Stomach smooth muscle (tissue), 2 donors: Measurements from ENCODE around the gene PRKG1.

Experiments
- H3K27ac ChIP-seq: one replicate; pipeline ENCODE4 v1.7.0; 2013; ENCODE audit warnings: mild to moderate bottlenecking, low read length, inconsistent platforms
- H3K27me3 ChIP-seq, 2 donors: one replicate each; pipeline ENCODE4 v1.7.0; 2013; ENCODE audit warnings: low read length in 2 of 2; ENCODE audit not compliant: insufficient read depth in 2 of 2, control insufficient read depth in 1 of 2
- H3K36me3 ChIP-seq, 2 donors: one replicate each; pipeline ENCODE4 v1.7.0; 2013; ENCODE audit warnings: low read length in 2 of 2; ENCODE audit not compliant: control insufficient read depth in 2 of 2, insufficient read depth in 2 of 2
- H3K4me1 ChIP-seq: one replicate; pipeline ENCODE4 v1.7.0; 2013; ENCODE audit warnings: low read length; ENCODE audit not compliant: control insufficient read depth, insufficient read depth
- H3K4me3 ChIP-seq, 2 donors: one replicate each; pipeline ENCODE4 v1.7.0; 2013; ENCODE audit warnings: low read length in 2 of 2
- H3K9ac ChIP-seq, 2 donors: one replicate each; pipeline ENCODE4 v1.7.0; 2013; ENCODE audit warnings: low read length in 2 of 2, mild to moderate bottlenecking in 1 of 2
- H3K9me3 ChIP-seq, 2 donors: one replicate each; pipeline ENCODE4 v1.7.0; 2013; ENCODE audit warnings: low read length in 2 of 2; ENCODE audit not compliant: control insufficient read depth in 2 of 2
- donor health status: healthy.
- donor health status: Pancreatic carcinoma.

The PRKG1 gene

DNA sequence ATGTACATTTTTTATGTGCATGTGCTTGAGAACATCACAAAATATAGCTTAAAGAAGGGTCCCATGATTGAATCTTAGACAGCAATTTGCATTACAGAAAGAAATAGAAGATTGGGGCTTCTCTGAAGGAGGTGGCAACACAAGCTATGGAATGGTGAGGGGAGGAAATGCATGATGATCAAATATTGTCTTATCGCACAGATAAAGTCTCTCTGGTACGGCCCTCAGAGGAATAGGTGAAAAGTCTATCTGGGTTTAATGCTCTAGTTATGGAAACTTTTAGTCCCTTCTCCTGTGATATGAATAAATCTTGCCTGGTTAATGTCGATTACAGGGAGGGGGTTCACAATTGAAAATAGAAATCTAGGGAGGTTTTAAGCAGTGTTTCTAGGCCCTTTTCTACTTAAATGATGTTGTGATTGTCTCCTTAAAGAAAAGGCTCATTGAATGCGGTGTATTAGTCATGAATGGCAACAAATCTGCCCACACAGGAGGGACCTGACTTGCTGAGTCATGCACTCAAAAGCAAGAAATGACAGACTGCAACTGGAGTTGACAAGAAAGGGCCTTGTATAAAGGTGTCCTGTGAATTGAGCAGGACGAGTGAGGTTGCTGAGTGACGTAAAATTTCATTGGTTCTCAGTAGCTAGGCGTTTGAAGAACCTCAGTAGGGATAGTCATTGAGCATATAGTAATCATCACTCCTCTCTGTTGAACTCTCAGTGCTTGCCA, 758.5 kb downstream of the PRKG1 start:
- Histone ChIP-seq H3K4me1 (no peaks in the 10 kb centered on the region), H3K9ac (no peak overlapping the region), H3K36me3 (no peaks in the 10 kb centered on the region), H3K9me3 (peaks cover 0 to 5% of the 10 kb centered on the region in 2 donors), H3K27me3 (no peaks in the 10 kb centered on the region), H3K27ac (no peak overlapping the region), H3K4me3 (no peak overlapping the region)

DNA sequence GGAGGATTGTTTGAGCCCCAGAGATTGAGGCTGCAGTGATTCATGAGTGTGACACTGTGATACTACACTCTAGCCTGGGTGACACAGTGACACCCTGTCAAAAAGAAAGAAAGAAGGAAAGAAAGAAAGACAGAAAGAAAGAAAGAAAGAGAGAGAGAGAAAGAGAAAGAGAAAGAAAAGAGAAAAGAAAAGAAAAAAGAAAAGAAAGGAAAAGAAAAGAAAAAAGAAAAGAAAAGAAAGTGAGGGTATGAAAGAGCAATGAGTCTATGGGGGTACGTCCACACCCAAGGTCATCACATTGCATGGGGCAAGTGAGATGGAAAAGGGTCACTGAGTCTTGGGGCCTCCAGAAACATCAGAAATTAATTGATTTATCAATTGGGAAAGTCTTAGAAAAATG, 760.3 kb downstream of the PRKG1 start:
- Histone ChIP-seq H3K9ac (no peak overlapping the region), H3K9me3 (no peaks in the 10 kb centered on the region), H3K27ac (no peak overlapping the region), H3K4me3 (no peak overlapping the region), H3K36me3 (no peaks in the 10 kb centered on the region), H3K27me3 (no peaks in the 10 kb centered on the region), H3K4me1 (no peaks in the 10 kb centered on the region)

DNA sequence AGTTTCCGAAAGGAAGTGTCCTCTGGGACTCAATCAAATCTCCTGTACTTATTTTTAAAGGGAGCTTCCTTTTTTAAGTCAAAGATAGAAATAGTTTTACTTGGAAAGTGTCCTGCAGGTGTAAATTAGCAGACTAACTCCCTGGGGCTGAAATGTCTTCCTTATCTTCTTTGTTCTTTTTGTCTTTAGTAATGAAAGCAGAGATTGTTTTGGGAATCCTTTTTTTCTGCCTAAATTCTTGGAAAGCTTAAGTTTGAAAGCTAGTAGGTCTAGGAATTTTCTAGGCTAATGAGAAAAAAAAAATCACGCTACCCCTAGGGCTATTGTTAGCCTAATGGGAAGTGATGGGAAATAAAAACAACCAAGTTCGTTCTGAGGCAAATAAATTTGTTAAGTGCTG, 764.2 kb downstream of the PRKG1 start:
- Histone ChIP-seq H3K4me3 (no peak overlapping the region), H3K27ac (no peak overlapping the region), H3K27me3 (no peaks in the 10 kb centered on the region), H3K36me3 (no peaks in the 10 kb centered on the region), H3K4me1 (no peaks in the 10 kb centered on the region), H3K9me3 (no peaks in the 10 kb centered on the region), H3K9ac (no peak overlapping the region)

DNA sequence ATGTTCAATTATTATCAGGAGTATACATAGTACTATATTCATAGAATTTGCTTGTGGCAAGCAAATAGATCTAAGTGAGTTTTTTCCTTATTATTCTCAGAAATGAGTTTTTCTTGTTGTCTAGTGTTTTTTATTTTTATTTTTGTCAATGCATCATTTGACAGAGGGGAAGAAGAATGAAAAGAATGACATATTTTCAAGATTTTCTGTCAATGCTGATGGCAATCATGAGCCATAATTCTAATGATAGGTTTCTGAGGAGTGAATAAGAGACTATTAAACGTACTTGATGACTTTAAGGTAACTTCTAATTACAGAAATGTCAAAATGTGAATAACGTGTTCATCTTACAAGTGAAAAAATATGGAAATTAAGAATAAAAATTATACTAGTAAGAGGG, 769.7 kb downstream of the PRKG1 start:
- Histone ChIP-seq H3K4me3 (no peak overlapping the region), H3K27ac (no peak overlapping the region), H3K36me3 (no peaks in the 10 kb centered on the region), H3K27me3 (no peaks in the 10 kb centered on the region), H3K9me3 (no peaks in the 10 kb centered on the region), H3K9ac (no peak overlapping the region), H3K4me1 (no peaks in the 10 kb centered on the region)

DNA sequence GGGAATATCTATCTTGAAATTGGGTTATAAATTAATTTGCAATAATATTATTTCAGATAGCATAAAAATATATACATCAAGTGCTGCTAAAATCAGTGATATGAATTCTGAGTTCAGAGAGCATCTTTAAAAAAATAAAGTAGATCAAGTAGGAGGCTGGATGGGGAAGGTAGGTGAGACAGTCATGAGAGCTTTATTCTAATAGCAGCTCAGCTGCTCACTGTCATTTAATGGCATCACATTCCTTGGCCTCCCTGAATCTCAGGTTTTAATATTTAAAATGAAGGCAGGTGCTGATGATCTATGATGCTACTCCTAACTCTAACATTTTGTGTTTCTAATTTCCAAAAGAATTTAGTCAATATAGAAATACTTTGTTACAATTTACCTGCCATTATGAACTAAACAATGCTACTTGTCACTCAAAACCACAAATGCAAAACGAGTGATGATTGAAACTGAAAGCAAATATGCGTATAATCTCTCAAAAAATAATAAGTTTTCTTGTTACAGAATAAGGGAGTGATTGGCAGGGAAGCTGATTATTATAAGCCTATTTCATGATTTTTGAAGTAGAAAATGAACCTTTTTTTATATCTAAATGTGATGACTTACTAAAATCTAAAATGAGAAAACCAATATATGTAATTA, 772.7 kb downstream of the PRKG1 start:
- Histone ChIP-seq H3K4me1 (no peaks in the 10 kb centered on the region), H3K36me3 (no peaks in the 10 kb centered on the region), H3K9ac (no peak overlapping the region), H3K27ac (no peak overlapping the region), H3K27me3 (no peaks in the 10 kb centered on the region), H3K9me3 (no peaks in the 10 kb centered on the region), H3K4me3 (no peak overlapping the region)

DNA sequence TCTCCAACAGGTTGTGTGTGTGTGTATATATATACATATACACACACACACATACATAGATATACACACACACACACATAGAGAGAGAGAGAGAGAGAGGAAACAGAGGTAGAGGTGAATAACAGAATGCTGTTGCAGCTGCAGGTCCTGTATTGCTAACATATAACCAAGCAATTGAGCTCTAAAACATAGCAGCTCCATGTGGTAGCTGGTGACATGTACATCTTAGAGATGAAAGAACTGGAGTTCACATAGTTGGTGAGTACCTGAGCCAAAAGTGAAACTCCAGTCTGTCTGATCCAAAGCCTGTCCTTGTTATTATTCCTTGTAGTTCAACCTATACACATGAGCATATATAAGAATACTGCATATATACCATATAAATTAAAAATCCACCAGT, 778.0 kb downstream of the PRKG1 start:
- no peak overlapping the region for H3K9ac ChIP-seq
- H3K4me3 ChIP-seq: no peak overlapping the region
- H3K36me3 ChIP-seq: no peaks in the 10 kb centered on the region
- H3K9me3 ChIP-seq: no peaks in the 10 kb centered on the region
- H3K27ac ChIP-seq: no peak overlapping the region
- no peaks in the 10 kb centered on the region for H3K27me3 ChIP-seq
- H3K4me1 ChIP-seq: no peaks in the 10 kb centered on the region

DNA sequence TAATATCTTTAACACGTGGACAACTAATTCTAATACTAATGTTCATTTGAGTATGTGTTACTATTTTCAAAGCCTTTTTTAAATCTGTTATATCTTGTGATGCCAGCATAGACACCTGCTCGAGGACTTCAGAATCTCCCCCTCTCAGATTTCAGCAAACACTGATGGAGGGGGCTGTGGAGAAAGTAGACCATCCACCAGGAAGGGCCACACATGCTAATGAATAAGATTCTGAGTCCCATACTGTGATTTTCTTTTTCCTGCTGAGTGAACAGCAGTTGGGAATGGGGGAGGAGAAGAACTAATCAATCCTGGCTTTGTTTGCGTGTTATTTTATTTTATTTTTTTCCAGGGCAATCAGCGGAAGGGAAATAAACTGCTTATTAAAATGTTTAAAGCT, 783.0 kb downstream of the PRKG1 start:
- H3K36me3 ChIP-seq: no peaks in the 10 kb centered on the region
- H3K27ac ChIP-seq: no peak overlapping the region
- H3K4me3 ChIP-seq: no peak overlapping the region
- H3K27me3 ChIP-seq: no peaks in the 10 kb centered on the region
- H3K9ac ChIP-seq: no peak overlapping the region
- H3K4me1 ChIP-seq: peaks cover 6% of the 10 kb centered on the region
- no peaks in the 10 kb centered on the region for H3K9me3 ChIP-seq

DNA sequence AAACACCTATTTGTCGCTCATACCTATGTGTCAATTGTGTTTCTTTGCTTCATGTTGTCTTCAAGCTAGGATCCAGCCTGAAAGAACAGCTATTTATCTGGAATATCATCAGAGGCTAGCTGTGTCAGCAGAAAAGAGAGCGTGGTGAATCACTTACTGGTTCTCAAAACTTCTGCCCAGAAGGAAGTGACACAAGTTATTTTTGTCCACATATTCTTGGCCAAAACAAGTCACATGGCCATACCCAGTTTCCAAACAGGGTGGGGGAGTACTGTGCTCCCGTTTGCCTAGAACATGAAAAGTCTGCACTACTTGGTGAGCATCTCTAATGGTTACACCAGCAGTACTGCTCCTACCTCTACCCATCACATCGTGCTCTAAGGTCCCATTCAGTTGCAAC, 786.0 kb downstream of the PRKG1 start:
- no peaks in the 10 kb centered on the region for H3K9me3 ChIP-seq
- no peak overlapping the region for H3K9ac ChIP-seq
- H3K27me3 ChIP-seq: no peaks in the 10 kb centered on the region
- H3K4me1 ChIP-seq: peaks cover 6% of the 10 kb centered on the region
- no peak overlapping the region for H3K4me3 ChIP-seq
- no peak overlapping the region for H3K27ac ChIP-seq
- no peaks in the 10 kb centered on the region for H3K36me3 ChIP-seq

DNA sequence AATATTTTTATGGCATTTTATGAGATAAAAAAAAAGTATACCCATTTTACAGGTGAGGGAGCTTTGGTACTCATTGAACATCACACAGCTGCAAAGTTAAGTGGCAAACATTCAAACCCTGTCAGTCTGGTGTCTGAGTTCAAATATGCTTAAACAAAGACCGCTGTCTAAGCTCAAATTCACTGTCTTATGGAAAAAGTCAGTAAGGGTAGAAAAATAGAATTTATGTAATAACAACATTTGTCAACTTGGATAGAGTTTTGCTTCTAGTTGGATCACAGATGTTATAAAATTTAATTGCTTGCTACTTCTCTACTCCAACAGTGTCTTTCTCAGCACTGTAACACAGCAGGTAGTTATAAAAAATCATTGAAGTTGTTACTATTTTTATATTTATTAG, 786.8 kb downstream of the PRKG1 start:
- H3K4me3 ChIP-seq: no peak overlapping the region
- no peak overlapping the region for H3K9ac ChIP-seq
- H3K4me1 ChIP-seq: peaks cover 6% of the 10 kb centered on the region
- no peaks in the 10 kb centered on the region for H3K9me3 ChIP-seq
- no peaks in the 10 kb centered on the region for H3K27me3 ChIP-seq
- H3K27ac ChIP-seq: no peak overlapping the region
- no peaks in the 10 kb centered on the region for H3K36me3 ChIP-seq

DNA sequence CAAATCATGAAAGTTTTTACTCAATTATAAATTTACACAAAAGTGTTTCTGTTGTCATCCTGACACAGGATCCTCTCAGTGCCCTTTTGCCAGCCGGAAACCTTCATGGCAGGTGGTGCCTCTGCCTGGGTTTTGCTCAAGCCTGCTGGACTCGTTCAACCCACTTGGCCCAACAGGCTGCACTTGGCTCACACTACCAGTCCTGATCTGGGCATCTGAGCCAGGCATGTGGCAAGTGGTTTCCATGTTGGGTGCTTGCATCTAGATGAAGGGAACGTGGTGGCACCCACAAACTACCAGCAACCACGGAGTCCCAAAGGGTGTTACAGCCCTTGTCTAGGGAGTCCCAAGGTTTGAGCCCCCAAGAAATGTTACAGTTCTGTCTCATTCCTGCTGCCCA, 787.4 kb downstream of the PRKG1 start:
- Histone ChIP-seq H3K9me3 (no peaks in the 10 kb centered on the region), H3K4me3 (no peak overlapping the region), H3K9ac (no peak overlapping the region), H3K36me3 (no peaks in the 10 kb centered on the region), H3K27me3 (no peaks in the 10 kb centered on the region), H3K27ac (no peak overlapping the region), H3K4me1 (peaks cover 6% of the 10 kb centered on the region)

DNA sequence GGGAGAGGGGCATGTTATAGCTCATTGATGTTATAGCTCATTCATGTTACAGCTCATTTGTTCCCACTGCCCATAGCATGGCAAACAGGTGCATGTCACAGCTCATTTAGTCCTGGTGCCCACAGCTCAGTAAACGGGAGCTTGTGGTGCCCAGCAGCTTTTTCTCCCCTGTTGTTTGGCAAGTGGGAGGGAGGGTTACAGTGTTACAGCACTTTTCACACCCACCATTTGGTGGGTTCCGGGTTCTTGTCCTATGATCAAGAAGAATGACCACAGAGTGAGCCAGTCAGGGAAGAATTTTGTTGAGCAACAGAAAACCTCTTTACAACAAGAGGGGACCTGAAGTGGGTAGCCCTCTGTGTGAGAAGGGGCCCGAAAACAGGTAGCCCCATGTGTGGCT, 787.9 kb downstream of the PRKG1 start:
- Histone ChIP-seq H3K4me1 (peaks cover 6% of the 10 kb centered on the region), H3K27ac (no peak overlapping the region), H3K4me3 (no peak overlapping the region), H3K9ac (no peak overlapping the region), H3K36me3 (no peaks in the 10 kb centered on the region), H3K27me3 (no peaks in the 10 kb centered on the region), H3K9me3 (no peaks in the 10 kb centered on the region)
